Measurements from ENCODE around the gene LIMCH1. TPM values are rescaled to one million over a fixed set of nuclear protein-coding genes. Genes with fewer than 3 reads are reported as not detected.

LIMCH1 gene
- total RNA-seq, 1 donor from 2014 or later, result not detected

GRCh38 chr4:41549478-41549877, 11.5 kb downstream of the LIMCH1 start:
- Mint-ChIP-seq H3K27ac (no peak overlapping the region), H3K4me3 (no peak overlapping the region), H3K4me1 (no peaks in the 10 kb centered on the region), H3K9me3 (no peaks in the 10 kb centered on the region), H3K36me3 (ENCODE audit: low read depth) (no peaks in the 10 kb centered on the region), H3K27me3 (peaks cover 3% of the 10 kb centered on the region)
- no peak for TF ChIP-seq CTCF (IDR thresholded peaks at IDR 0.05)
- intact Hi-C loops (cut with micrococcal nuclease), result no loop called here
- no peak for DNase-seq
- ATAC-seq (ENCODE audit: low read depth), result no peak
- CTCF ChIA-PET, result no interaction called here
- POLR2A ChIA-PET, result no interaction called here

- ATAC-seq (ENCODE audit: low read depth), result no peak
- intact Hi-C loops (cut with micrococcal nuclease), result no loop called here
- CTCF ChIA-PET, result no interaction called here
- no peak for TF ChIP-seq CTCF (IDR thresholded peaks at IDR 0.05)
- no peaks in the 10 kb centered on the region for H3K27me3 Mint-ChIP-seq
- no peak overlapping the region for H3K27ac Mint-ChIP-seq
- DNase-seq, result no peak
- H3K36me3 Mint-ChIP-seq (ENCODE audit: low read depth), result no peaks in the 10 kb centered on the region
- no peaks in the 10 kb centered on the region for H3K9me3 Mint-ChIP-seq
- H3K4me1 Mint-ChIP-seq, result no peaks in the 10 kb centered on the region
- POLR2A ChIA-PET, result no interaction called here
- H3K4me3 Mint-ChIP-seq, result no peak overlapping the region
Observed at GRCh38 chr4:41550308-41550707, 12.4 kb downstream of the LIMCH1 start.

GRCh38 chr4:41551536-41551935, 13.6 kb downstream of the LIMCH1 start:
- DNase-seq (no peak), ATAC-seq (ENCODE audit: low read depth) (no peak)
- H3K4me1 Mint-ChIP-seq, result no peaks in the 10 kb centered on the region
- H3K27me3 Mint-ChIP-seq, result no peaks in the 10 kb centered on the region
- H3K27ac Mint-ChIP-seq, result no peak overlapping the region
- intact Hi-C loops (cut with micrococcal nuclease), result no loop called here
- CTCF ChIA-PET, result no interaction called here
- H3K36me3 Mint-ChIP-seq (ENCODE audit: low read depth), result no peaks in the 10 kb centered on the region
- POLR2A ChIA-PET, result no interaction called here
- H3K4me3 Mint-ChIP-seq, result no peak overlapping the region
- H3K9me3 Mint-ChIP-seq, result no peaks in the 10 kb centered on the region
- TF ChIP-seq CTCF (IDR thresholded peaks at IDR 0.05), result no peak

GRCh38 chr4:41554905-41555304, 16.9 kb downstream of the LIMCH1 start:
- H3K9me3 Mint-ChIP-seq, result no peaks in the 10 kb centered on the region
- H3K36me3 Mint-ChIP-seq (ENCODE audit: low read depth), result no peaks in the 10 kb centered on the region
- ChIA-PET CTCF (no interaction called here), POLR2A (no interaction called here)
- intact Hi-C loops (cut with micrococcal nuclease), result no loop called here
- ATAC-seq (ENCODE audit: low read depth), result no peak
- H3K27ac Mint-ChIP-seq, result no peak overlapping the region
- H3K4me3 Mint-ChIP-seq, result no peak overlapping the region
- DNase-seq, result no peak
- no peaks in the 10 kb centered on the region for H3K4me1 Mint-ChIP-seq
- H3K27me3 Mint-ChIP-seq, result peaks cover 2% of the 10 kb centered on the region
- no peak for TF ChIP-seq CTCF (IDR thresholded peaks at IDR 0.05)

GRCh38 chr4:41556526-41556925, 18.6 kb downstream of the LIMCH1 start:
- Mint-ChIP-seq H3K4me1 (no peaks in the 10 kb centered on the region), H3K36me3 (ENCODE audit: low read depth) (no peaks in the 10 kb centered on the region), H3K27ac (no peak overlapping the region), H3K27me3 (peaks cover 5% of the 10 kb centered on the region), H3K4me3 (no peak overlapping the region), H3K9me3 (no peaks in the 10 kb centered on the region)
- ChIA-PET CTCF (no interaction called here), POLR2A (no interaction called here)
- ATAC-seq (ENCODE audit: low read depth), result no peak
- intact Hi-C loops (cut with micrococcal nuclease), result no loop called here
- DNase-seq, result no peak
- TF ChIP-seq CTCF (IDR thresholded peaks at IDR 0.05), result no peak
